Esophagus squamous epithelium (tissue), 5 donors: ENCODE data around the gene FPR1. TPM values are rescaled to one million over a fixed set of nuclear protein-coding genes. Genes with fewer than 3 reads are reported as not detected.
A peak's percentile ranks its signal among the peaks of the same experiment; 100 is the strongest.

Source experiments
- DNase-seq: peaks from one replicate; lab custom pipeline; 2025; lab: John Stamatoyannopoulos, UW
- H3K27ac ChIP-seq, 4 donors: fragments of 200-600 bp; sonication (generic); one replicate each; pipeline ENCODE4 v1.5.1; 2016 to 2019; ENCODE audit warnings: mild to moderate bottlenecking in 1 of 4
- H3K27me3 ChIP-seq, 4 donors: fragments of 200-600 bp; sonication (generic); 1 replicate in 3 of 4; 2 replicates in 1 of 4; pipeline versions ENCODE4 v1.5.1 to v1.6.0; 2017 to 2021; ENCODE audit warnings: antibody characterized with exemption in 1 of 4
- H3K36me3 ChIP-seq, 3 donors: fragments of 200-600 bp; sonication (generic); one replicate each; pipeline ENCODE4 v1.5.1; 2016 to 2019
- H3K4me1 ChIP-seq, 3 donors: fragments of 200-600 bp; sonication (generic); one replicate each; pipeline ENCODE4 v1.5.1; 2017 to 2019
- H3K4me3 ChIP-seq, 4 donors: fragments of 200-600 bp; sonication (generic); 1 replicate in 3 of 4; 2 replicates in 1 of 4; pipeline ENCODE4 v1.5.1; 2016 to 2019; ENCODE audit warnings: mild to moderate bottlenecking in 2 of 4, moderate library complexity in 1 of 4
- H3K9me3 ChIP-seq, 3 donors: fragments of 200-600 bp; sonication (generic); one replicate each; pipeline ENCODE4 v1.5.1; 2016 to 2019
- POLR2A ChIP-seq, 4 donors: fragments of 450-650 bp; IDR thresholded peaks; one replicate each; pipeline ENCODE4 v1.6.1; 2017; ENCODE audit warnings: antibody characterized with exemption in 4 of 4, mild to moderate bottlenecking in 4 of 4, moderate library complexity in 3 of 4
- WGBS, 2 donors: methylation state at CpG; one replicate each; pipeline ENCODE4 v1.1.5; 2018; 5-methylcytosine and 5-hydroxymethylcytosine counted together
- intact Hi-C: fragments of 100-400 bp; cut with DNase I; formaldehyde crosslinking; loops from one replicate; pipeline ENCODE4 v1.15.0; 2022
- total RNA-seq, 4 donors: library from RNA; depleted of rRNA; stranded (reverse); fragments of >200 nt; gene quantifications; one replicate each; pipeline ENCODE4 v1.1.0, GENCODE V29; 2016
- TF ChIP-seq, protein P1 (sequence below), 6 experiments: fragments of 450-650 bp in 4 of 6; fragments of 200-600 bp in 2 of 6; sonication (generic) in 2 of 6; IDR thresholded peaks; one replicate each; pipeline ENCODE4 v1.5.1; 2016 to 2019; ENCODE audit warnings: antibody characterized with exemption in 6 of 6, mild to moderate bottlenecking in 4 of 6, moderate library complexity in 4 of 6
- donor health status: DM: yes; HTN: yes; CAD: no.

The FPR1 gene
- total RNA-seq, 4 donors from 2014 or later = 1.7 to 6.2 (median 4.4) TPM; not detected in 1

DNA sequence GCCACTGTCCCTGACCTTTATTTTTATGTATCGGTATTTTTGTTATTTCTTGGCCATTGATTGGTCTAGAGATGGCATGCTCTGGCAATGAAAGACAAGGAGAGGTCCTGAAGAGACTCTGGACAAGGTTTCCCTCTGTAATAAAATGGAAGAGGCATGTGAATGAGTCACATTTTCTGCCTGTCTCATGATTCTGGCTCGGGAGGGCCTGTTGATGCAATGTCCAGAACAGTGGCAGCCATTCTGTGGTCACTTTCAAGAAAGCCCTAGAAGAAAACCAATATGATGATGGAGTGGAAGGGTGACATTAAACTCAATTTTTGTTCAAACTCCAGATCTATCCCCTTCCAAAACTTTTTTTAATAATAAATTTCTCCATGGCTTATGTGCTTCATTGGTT, 41.3 kb upstream of the FPR1 start:
- intact Hi-C loops = no loop called here
- no peak overlapping the region for H3K27ac ChIP-seq
- DNase-seq = no peak
- no peaks in the 10 kb centered on the region for H3K9me3 ChIP-seq
- H3K4me1 ChIP-seq = no peaks in the 10 kb centered on the region
- no peaks in the 10 kb centered on the region for H3K36me3 ChIP-seq
- no peak overlapping the region for H3K4me3 ChIP-seq
- TF ChIP-seq, protein P1, sequence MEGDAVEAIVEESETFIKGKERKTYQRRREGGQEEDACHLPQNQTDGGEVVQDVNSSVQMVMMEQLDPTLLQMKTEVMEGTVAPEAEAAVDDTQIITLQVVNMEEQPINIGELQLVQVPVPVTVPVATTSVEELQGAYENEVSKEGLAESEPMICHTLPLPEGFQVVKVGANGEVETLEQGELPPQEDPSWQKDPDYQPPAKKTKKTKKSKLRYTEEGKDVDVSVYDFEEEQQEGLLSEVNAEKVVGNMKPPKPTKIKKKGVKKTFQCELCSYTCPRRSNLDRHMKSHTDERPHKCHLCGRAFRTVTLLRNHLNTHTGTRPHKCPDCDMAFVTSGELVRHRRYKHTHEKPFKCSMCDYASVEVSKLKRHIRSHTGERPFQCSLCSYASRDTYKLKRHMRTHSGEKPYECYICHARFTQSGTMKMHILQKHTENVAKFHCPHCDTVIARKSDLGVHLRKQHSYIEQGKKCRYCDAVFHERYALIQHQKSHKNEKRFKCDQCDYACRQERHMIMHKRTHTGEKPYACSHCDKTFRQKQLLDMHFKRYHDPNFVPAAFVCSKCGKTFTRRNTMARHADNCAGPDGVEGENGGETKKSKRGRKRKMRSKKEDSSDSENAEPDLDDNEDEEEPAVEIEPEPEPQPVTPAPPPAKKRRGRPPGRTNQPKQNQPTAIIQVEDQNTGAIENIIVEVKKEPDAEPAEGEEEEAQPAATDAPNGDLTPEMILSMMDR (IDR thresholded peaks at IDR 0.05) = no peak
- no peak for TF ChIP-seq POLR2A (IDR thresholded peaks at IDR 0.05)
- WGBS, 2 donors = 39 to 71% methylated on average over 2 of the region's 2 CpGs
- peaks cover 0 to 10% (median 0%) of the 10 kb centered on the region in 4 donors for H3K27me3 ChIP-seq

DNA sequence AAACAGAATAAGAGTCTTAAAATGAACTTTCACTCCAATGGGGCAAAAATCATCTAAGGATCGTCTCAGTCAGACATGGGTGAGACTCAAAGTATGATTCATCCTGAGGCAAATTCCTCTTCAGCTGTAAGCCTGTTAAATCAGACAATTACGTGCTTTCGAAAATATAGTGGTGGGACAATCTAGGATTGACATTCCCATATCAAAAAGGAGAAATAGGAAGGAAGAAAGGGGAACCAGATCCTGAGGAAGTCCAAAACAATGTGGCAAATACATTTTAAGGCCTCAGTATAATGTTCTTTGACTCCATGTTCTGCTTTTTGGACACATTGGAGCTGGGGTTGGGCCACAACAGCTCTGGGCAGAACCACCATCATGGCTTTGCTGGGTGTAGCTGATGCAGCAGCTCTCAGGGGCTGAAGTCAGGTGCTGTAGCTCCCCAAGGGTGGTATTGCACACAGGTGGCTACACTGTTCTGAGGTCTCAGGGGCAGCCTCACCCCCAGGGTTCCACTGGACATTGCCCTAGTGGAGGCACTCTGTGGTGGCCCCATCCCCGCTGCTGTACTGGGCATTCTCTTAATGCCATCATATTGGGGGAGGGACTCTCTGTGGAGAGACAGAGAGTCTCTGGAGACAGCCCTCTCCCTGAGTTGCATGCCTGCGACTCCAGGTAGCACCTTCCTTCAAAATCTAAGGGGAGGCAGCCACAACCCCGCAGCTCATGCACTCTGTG, 37.5 kb upstream of the FPR1 start:
- no peak for TF ChIP-seq POLR2A (IDR thresholded peaks at IDR 0.05)
- TF ChIP-seq, protein P1 (IDR thresholded peaks at IDR 0.05) = no peak
- intact Hi-C loops = no loop called here
- Histone ChIP-seq H3K9me3 (no peaks in the 10 kb centered on the region), H3K4me1 (peaks cover 0 to 7% (median 0%) of the 10 kb centered on the region in 3 donors), H3K27ac (peak overlapping the region in 2 of 4 donors; percentile 19 to 76), H3K4me3 (no peak overlapping the region), H3K27me3 (peaks cover 0 to 10% (median 0%) of the 10 kb centered on the region in 4 donors), H3K36me3 (no peaks in the 10 kb centered on the region)
- DNase-seq = no peak
- WGBS, 2 donors = 71 to 79% methylated on average over 4 of the region's 6 CpGs

DNA sequence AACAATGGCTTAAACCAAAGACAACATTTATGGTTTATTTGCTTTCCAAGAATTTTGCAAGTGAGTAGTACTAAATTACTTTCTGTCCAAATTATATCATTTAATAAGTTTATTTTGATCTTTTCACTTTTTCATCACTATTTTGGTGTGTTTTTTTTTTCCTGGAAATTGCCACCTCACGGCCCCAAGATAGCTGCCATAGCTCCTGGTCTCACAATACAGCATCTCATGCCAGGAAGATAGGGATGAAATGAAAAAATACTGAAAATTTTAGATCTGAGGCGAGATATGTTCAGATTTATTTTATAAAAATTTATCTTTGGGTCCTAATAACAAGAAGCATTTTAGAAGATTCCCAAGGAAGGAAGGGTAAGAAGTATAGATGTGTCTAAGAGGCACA, 36.4 kb upstream of the FPR1 start:
- no peak for DNase-seq
- Histone ChIP-seq H3K27ac (no peak overlapping the region), H3K36me3 (no peaks in the 10 kb centered on the region), H3K4me3 (no peak overlapping the region), H3K27me3 (peaks cover 0 to 9% (median 0%) of the 10 kb centered on the region in 4 donors), H3K4me1 (peaks cover 0 to 7% (median 0%) of the 10 kb centered on the region in 3 donors), H3K9me3 (no peaks in the 10 kb centered on the region)
- intact Hi-C loops = no loop called here
- WGBS, 2 donors = 49 to 57% methylated on average over 2 of the region's 2 CpGs
- TF ChIP-seq POLR2A (IDR thresholded peaks at IDR 0.05) = no peak
- TF ChIP-seq, protein P1 (IDR thresholded peaks at IDR 0.05) = no peak

DNA sequence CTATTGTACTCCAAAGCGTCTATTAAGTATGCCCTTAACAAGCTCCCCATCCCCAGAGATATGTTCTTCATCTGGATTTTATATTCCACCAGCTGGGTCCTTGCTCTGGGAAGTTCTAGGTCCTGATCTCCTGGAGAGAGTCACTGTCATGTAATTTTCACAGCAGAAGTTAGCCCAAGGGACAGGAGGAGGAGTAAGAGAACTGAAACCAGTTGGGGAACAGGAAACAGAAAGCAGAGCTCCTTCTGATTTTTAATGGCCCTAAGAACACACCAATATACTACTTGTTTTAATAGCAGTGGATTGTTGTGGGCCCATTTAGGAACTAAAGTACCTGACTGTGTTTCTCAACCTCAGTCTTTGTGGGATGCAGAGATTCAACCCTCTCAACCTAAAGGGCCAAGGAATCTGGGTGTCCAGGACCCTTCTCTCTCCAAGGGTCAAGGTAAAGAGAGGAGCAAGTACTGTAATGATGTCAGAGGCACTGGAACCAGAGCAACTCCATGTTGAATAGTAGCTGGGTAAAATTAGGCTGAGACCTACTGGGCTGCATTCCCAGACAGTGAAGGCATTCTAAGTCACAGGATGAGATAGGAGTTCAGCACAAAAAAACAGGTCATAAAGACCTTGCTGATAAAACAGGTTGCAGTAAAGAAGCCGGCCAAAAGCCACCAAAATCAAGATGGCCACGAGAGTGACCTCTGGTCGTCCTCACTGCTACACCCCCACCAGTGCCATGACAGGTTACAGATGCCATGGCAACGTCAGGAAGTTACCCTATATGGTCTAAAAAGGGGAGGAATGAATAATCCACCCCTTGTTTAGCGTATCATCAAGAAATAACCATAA, 35.2 kb upstream of the FPR1 start:
- H3K36me3 ChIP-seq = no peaks in the 10 kb centered on the region
- H3K27ac ChIP-seq = no peak overlapping the region
- peaks cover 0 to 7% (median 0%) of the 10 kb centered on the region in 3 donors for H3K4me1 ChIP-seq
- H3K9me3 ChIP-seq = no peaks in the 10 kb centered on the region
- no peak for DNase-seq
- intact Hi-C loops = no loop called here
- H3K4me3 ChIP-seq = no peak overlapping the region
- H3K27me3 ChIP-seq = peaks cover 0 to 7% (median 0%) of the 10 kb centered on the region in 4 donors
- TF ChIP-seq POLR2A (IDR thresholded peaks at IDR 0.05) = no peak
- TF ChIP-seq, protein P1 (IDR thresholded peaks at IDR 0.05) = no peak
- WGBS, 2 donors = 51 to 55% methylated on average over 6 of the region's 6 CpGs
